Testis (tissue), 2 donors: Measurements from ENCODE around the gene POLR2E.

Experiments
- CTCF ChIP-seq, 3 experiments: fragments of 450-650 bp in 2 of 3; fragments of 200-600 bp in 1 of 3; sonication (generic) in 1 of 3; IDR thresholded peaks; one replicate each; pipeline ENCODE4 v1.5.1; 2016 to 2019; ENCODE audit warnings: antibody characterized with exemption in 3 of 3, mild to moderate bottlenecking in 2 of 3, moderate library complexity in 1 of 3
- POLR2A ChIP-seq: fragments of 450-650 bp; IDR thresholded peaks from one replicate; pipeline ENCODE4 v1.6.1; 2017; ENCODE audit warnings: antibody characterized with exemption, mild to moderate bottlenecking, moderate library complexity

DNA sequence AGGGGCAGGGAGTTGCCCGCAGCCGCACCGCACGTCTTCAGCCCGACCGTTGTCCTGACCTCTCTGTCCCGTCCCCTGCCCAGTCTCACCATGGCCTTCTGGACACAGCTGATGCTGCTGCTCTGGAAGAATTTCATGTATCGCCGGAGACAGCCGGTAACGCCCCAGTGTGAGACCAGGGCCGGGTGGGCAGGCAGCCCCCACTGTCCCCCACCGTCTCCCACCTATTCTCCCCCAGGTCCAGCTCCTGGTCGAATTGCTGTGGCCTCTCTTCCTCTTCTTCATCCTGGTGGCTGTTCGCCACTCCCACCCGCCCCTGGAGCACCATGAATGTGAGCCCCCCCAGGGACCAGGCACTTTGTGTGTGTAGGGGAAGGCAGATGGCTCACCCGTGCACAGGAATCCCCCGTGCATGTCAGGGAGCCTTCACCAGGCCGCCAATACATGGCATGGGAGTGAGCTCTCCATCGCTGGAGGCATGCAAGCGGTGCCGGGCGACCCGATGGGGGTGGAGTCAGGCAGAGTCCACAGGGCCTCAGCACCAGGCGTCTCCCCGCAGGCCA lies 53.8 kb downstream of the POLR2E start:
- TF ChIP-seq CTCF (IDR thresholded peaks at IDR 0.05) (no peak), POLR2A (no peak)
